Left lung (tissue), 10 donors: Measurements from ENCODE around the gene CYTH4. TPM values are rescaled to one million over a fixed set of nuclear protein-coding genes. Genes with fewer than 3 reads are reported as not detected.

Experiments used
- ATAC-seq: fragments of 200-7000 bp; cut with Tn5 transposase; one replicate; pipeline ENCODE4 v1.9.1; 2020; ENCODE audit warnings: moderate library complexity
- DNase-seq, 4 donors: peaks; one replicate each; pipeline ENCODE4 v3.0.0-alpha.2; 2013 to 2020
- H3K27ac ChIP-seq, 2 donors: fragments of 200-600 bp; sonication (generic) in 1 of 2; one replicate each; pipeline versions ENCODE4 v1.5.0 to v1.8.0; 2020 to 2021
- H3K27me3 ChIP-seq, 2 donors: fragments of 200-600 bp; sonication (generic) in 1 of 2; one replicate each; pipeline versions ENCODE4 v1.5.0 to v1.8.0; 2020 to 2021
- H3K36me3 ChIP-seq, 2 donors: fragments of 200-600 bp; sonication (generic) in 1 of 2; one replicate each; pipeline versions ENCODE4 v1.5.0 to v1.8.0; 2020 to 2021
- H3K4me1 ChIP-seq, 2 donors: fragments of 200-600 bp; one replicate each; pipeline ENCODE4 v1.8.0; 2021
- H3K4me3 ChIP-seq, 2 donors: fragments of 200-600 bp; sonication (generic) in 1 of 2; one replicate each; pipeline versions ENCODE4 v1.5.0 to v1.8.0; 2020 to 2021; ENCODE audit warnings: mild to moderate bottlenecking in 1 of 2
- H3K9me3 ChIP-seq, 2 donors: fragments of 200-600 bp; sonication (generic) in 1 of 2; one replicate each; pipeline versions ENCODE4 v1.5.0 to v1.8.0; 2020 to 2021
- intact Hi-C, 2 donors: fragments of 100-400 bp; cut with DNase I; formaldehyde crosslinking; loops; one replicate each; pipeline versions ENCODE4 v1.11.2 to v1.14.2; 2022
- polyA plus RNA-seq, 6 donors: library from polyadenylated mRNA; unstranded; fragments of 120-200 nt; gene quantifications; one replicate each; pipeline ENCODE4 v1.2.1, GENCODE V29; 2013; ENCODE audit not compliant: insufficient read length in 6 of 6
- total RNA-seq, 2 donors: library from RNA; stranded (reverse); fragmentation: NEBNext Ultra II Directional; extraction: Animal tissue kit (Norgen Biotek cat#: 25700); gene quantifications; one replicate each; pipeline ENCODE4 v1.2.1, GENCODE V29; 2021
- TF ChIP-seq, protein P1 (sequence below), 2 donors: fragments of 200-600 bp; sonication (generic) in 1 of 2; IDR thresholded peaks; one replicate each; pipeline versions ENCODE4 v1.5.0 to v1.8.0; 2021; ENCODE audit warnings: antibody characterized with exemption in 2 of 2
- donor health status: DM: no; HTN: yes; CAD: no.
- donor health status: DM: no; HTN: no; CAD: no.

Gene CYTH4
- total and polyA plus RNA-seq, 8 donors: 4.7 to 63.4 (median 6.1) TPM

- Histone ChIP-seq H3K36me3 (peaks cover 0 to 83% of the 10 kb centered on the region in 2 donors), H3K9me3 (no peaks in the 10 kb centered on the region), H3K4me1 (peaks cover 0 to 92% of the 10 kb centered on the region in 2 donors), H3K27ac (peak overlapping the region in 1 of 2 donors; percentile 86), H3K4me3 (no peak overlapping the region), H3K27me3 (no peaks in the 10 kb centered on the region)
- TF ChIP-seq, protein P1, sequence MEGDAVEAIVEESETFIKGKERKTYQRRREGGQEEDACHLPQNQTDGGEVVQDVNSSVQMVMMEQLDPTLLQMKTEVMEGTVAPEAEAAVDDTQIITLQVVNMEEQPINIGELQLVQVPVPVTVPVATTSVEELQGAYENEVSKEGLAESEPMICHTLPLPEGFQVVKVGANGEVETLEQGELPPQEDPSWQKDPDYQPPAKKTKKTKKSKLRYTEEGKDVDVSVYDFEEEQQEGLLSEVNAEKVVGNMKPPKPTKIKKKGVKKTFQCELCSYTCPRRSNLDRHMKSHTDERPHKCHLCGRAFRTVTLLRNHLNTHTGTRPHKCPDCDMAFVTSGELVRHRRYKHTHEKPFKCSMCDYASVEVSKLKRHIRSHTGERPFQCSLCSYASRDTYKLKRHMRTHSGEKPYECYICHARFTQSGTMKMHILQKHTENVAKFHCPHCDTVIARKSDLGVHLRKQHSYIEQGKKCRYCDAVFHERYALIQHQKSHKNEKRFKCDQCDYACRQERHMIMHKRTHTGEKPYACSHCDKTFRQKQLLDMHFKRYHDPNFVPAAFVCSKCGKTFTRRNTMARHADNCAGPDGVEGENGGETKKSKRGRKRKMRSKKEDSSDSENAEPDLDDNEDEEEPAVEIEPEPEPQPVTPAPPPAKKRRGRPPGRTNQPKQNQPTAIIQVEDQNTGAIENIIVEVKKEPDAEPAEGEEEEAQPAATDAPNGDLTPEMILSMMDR (IDR thresholded peaks at IDR 0.05): no peak
- intact Hi-C loops: no loop called here
- DNase-seq: no peak
- ATAC-seq: no peak
Observed at GRCh38 chr22:37299969-37300509, 17.7 kb downstream of the CYTH4 start.

DNA sequence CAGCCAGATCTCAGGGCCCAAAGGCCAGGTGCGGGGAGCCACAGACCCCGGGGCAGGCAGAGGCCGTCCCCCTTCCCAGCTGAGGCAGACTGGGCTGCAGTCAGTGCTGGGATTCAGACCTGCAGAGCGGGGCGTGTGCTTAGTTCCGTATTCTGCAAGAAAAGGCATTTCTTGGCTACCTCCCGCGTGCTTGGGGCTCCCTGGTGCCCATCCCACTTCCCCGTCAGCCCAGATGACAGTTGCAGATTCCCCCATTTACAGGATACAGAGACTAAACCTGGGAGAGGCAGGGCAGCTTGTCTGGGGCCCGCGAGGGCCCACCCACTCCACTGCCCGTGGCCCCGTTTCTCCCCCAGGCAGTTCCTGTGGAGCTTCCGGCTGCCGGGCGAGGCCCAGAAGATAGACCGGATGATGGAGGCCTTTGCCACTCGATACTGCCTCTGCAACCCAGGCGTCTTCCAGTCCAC is 18.3 kb downstream of the CYTH4 start:
- Histone ChIP-seq H3K4me1 (peaks cover 0 to 92% of the 10 kb centered on the region in 2 donors), H3K4me3 (no peak overlapping the region), H3K27ac (peak overlapping the region in 1 of 2 donors; percentile 86), H3K36me3 (peaks cover 0 to 85% of the 10 kb centered on the region in 2 donors), H3K9me3 (no peaks in the 10 kb centered on the region), H3K27me3 (no peaks in the 10 kb centered on the region)
- TF ChIP-seq, protein P1 (IDR thresholded peaks at IDR 0.05): no peak
- DNase-seq: peak in 2 of 4 donors; percentile 65 to 83
- intact Hi-C loops: no loop called here
- peak; percentile 26 for ATAC-seq

DNA sequence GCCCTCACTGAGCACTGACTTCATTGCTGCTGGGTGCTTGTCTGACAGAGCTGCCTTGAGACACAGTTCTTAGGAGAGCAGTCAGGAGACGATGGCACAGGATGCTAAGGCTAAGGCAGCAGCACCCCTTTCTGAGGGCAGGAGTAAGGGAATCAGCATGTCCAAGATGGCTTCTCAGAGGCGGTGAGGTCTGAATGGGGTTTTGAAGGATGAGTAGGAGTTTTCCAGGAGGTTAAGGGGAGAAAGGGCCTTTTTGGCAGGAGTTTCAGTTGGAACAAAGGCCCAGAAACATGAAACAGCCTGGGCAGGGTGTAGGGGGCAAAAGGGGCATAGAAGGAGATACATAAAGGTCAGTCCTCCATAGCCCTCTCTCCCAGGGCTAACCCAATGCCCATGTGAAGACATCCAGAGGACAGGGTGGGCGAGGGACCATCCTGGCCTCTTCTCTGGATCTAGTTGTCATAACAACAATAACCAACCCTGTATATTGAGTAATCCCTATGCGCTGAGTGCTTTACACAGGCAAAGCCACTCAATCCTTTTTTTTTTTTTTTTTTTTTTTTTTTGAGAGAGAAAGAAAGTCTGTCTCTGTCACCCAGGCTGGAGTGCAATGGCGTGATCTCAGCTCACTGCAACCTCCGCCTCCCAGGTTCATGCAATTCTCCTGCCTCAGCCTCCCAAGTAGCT is 19.0 kb downstream of the CYTH4 start:
- H3K4me3 ChIP-seq: no peak overlapping the region
- H3K4me1 ChIP-seq: peaks cover 0 to 93% of the 10 kb centered on the region in 2 donors
- H3K27me3 ChIP-seq: no peaks in the 10 kb centered on the region
- TF ChIP-seq, protein P1 (IDR thresholded peaks at IDR 0.05): no peak
- peaks cover 0 to 81% of the 10 kb centered on the region in 2 donors for H3K36me3 ChIP-seq
- ATAC-seq (no peak), DNase-seq (no peak)
- no peaks in the 10 kb centered on the region for H3K9me3 ChIP-seq
- intact Hi-C loops: no loop called here
- H3K27ac ChIP-seq: peak overlapping the region in 1 of 2 donors; percentile 86

DNA sequence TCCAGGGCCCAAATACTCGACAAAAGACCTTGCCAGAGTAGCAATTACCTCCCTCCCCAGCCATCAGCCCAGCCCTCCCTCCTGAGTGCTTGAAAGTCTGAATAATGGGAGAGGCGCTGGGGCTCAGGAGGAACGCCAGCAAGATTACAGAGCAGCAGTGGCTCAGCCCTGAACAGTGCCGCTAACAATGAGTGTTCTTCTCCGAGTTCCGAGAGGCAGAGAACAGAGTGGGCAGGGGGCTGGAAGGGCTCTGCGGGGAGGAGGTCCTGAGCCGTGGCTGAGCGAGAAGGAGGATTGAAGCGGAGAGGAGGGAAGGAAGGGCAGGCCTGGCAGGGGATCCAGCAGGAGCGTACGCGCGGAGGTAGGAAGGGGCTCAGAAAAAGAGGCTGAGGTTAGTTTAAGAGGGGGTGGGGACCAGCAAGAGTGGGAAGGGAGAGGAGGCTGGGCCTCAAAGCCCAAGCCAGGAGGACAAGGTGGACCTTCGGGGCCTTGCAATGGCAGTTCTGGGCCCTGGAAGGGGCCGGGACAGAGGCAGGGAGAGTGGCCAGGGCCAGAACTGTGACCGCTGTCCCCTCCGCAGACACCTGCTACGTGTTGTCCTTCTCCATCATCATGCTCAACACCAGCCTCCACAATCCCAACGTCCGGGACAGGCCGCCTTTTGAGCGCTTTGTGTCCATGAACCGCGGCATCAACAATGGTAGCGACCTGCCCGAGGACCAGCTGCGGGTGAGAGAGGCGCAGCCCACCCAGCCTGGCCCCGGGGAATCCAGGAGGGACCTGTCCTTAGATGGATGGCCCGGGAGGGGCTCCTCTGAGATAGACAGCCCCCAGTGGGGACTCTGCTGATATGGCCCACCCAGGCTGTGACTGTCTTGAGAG is 20.6 kb downstream of the CYTH4 start:
- ATAC-seq (no peak), DNase-seq (peak in 1 of 4 donors; percentile 59)
- TF ChIP-seq, protein P1 (IDR thresholded peaks at IDR 0.05): no peak
- intact Hi-C loops: no loop called here
- no peak overlapping the region for H3K4me3 ChIP-seq
- H3K27me3 ChIP-seq: no peaks in the 10 kb centered on the region
- peak overlapping the region in 1 of 2 donors; percentile 91 for H3K27ac ChIP-seq
- no peaks in the 10 kb centered on the region for H3K9me3 ChIP-seq
- peaks cover 0 to 65% of the 10 kb centered on the region in 2 donors for H3K36me3 ChIP-seq
- peaks cover 13 to 100% of the 10 kb centered on the region in 2 donors for H3K4me1 ChIP-seq
